ENCODE data around the gene HLF.
"Not testable (repeated sequence)": the region's sequence is repeated elsewhere in the genome, so short reads cannot be mapped to it uniquely, and the experiment has no call there.

- not testable (repeated sequence) for TF ChIP-seq FOS (IDR thresholded peaks at IDR 0.05; ENCODE audit: borderline replicate concordance, insufficient read depth, low read length); POLR2AphosphoS5 (IDR thresholded peaks at IDR 0.05; ENCODE audit: insufficient read depth, low read depth, low read length); EZH2 (IDR thresholded peaks at IDR 0.05; ENCODE audit: borderline replicate concordance, low read depth, low read length, severe bottlenecking); POLR2A (IDR thresholded peaks at IDR 0.05; ENCODE audit: low read depth, low read length); GATA2 (IDR thresholded peaks at IDR 0.05; ENCODE audit: insufficient read depth, insufficient read length, low read depth, low read length); JUN (IDR thresholded peaks at IDR 0.05; ENCODE audit: borderline replicate concordance, insufficient read depth, insufficient read length, low read depth)
- TF ChIP-seq, protein P1, sequence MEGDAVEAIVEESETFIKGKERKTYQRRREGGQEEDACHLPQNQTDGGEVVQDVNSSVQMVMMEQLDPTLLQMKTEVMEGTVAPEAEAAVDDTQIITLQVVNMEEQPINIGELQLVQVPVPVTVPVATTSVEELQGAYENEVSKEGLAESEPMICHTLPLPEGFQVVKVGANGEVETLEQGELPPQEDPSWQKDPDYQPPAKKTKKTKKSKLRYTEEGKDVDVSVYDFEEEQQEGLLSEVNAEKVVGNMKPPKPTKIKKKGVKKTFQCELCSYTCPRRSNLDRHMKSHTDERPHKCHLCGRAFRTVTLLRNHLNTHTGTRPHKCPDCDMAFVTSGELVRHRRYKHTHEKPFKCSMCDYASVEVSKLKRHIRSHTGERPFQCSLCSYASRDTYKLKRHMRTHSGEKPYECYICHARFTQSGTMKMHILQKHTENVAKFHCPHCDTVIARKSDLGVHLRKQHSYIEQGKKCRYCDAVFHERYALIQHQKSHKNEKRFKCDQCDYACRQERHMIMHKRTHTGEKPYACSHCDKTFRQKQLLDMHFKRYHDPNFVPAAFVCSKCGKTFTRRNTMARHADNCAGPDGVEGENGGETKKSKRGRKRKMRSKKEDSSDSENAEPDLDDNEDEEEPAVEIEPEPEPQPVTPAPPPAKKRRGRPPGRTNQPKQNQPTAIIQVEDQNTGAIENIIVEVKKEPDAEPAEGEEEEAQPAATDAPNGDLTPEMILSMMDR (IDR thresholded peaks at IDR 0.05; ENCODE audit: extremely low read depth in 1 of 2, insufficient read depth in 1 of 2, low read depth in 1 of 2, low read length in 2 of 2), result not testable (repeated sequence)
Measured at GRCh38 chr17:55328514-55328913, 63.8 kb downstream of the HLF start.

Data from endothelial cell of umbilical vein (primary cell).